H1 (cell line): ENCODE results near the gene DIP2C. TPM values are rescaled to one million over a fixed set of nuclear protein-coding genes. Genes with fewer than 3 reads are reported as not detected.

Experiments used
- BRCA1 ChIP-seq: IDR thresholded peaks from 2 replicates; pipeline ENCODE4 v1.6.1; 2012; ENCODE audit warnings: low read depth, low read length, improper control_type of control experiment
- CREB1 ChIP-seq: IDR thresholded peaks from 2 replicates; pipeline ENCODE4 v1.6.1; 2012; ENCODE audit warnings: inconsistent platforms
- RXRA ChIP-seq: IDR thresholded peaks from 2 replicates; pipeline ENCODE4 v1.6.1; 2011; ENCODE audit warnings: low read depth, mild to moderate bottlenecking, low read length, moderate library complexity; ENCODE audit not compliant: insufficient read depth
- polyA plus RNA-seq, 7 experiments: library from polyadenylated mRNA; depleted of rRNA in 3 of 7; stranded (reverse) in 5 of 7; unstranded in 2 of 7; fragments of >200 nt in 5 of 7; fragments of 200-250 nt in 2 of 7; gene quantifications; 1 replicate in 5 of 7; 2 replicates in 1 of 7; 4 replicates in 1 of 7; pipeline versions ENCODE4 v1.2.1 to v1.2.3, GENCODE V29; 2011 to 2013; ENCODE audit warnings: missing spikeins in 2 of 7, mixed read lengths in 2 of 7
- total RNA-seq: library from RNA; stranded (reverse); fragmentation: NEBNext Ultra II Directional; extraction: Animal tissue kit (Norgen Biotek cat#: 25700); gene quantifications from 2 replicates; pipeline ENCODE4 v1.2.1, GENCODE V29; 2021

Gene DIP2C
- total and polyA plus RNA-seq, 2 of the 8 experiments (the other 6 are each of a cell fraction or from before 2014, with no cell fraction given), result 3.8 to 9.3 TPM

- TF ChIP-seq RXRA (no peak), CREB1 (no peak), BRCA1 (no peak)
- TF ChIP-seq, all 59 proteins: peak for 0
Measured at GRCh38 chr10:453647-454046, 235.8 kb downstream of the DIP2C start (continued).
